Adrenal gland (tissue), 5 donors: ENCODE data around the gene RABGAP1L.

Experiments
- POLR2A ChIP-seq, 2 donors: fragments of 450-650 bp; IDR thresholded peaks; one replicate each; pipeline ENCODE4 v1.6.1; 2017; ENCODE audit warnings: antibody characterized with exemption in 2 of 2, mild to moderate bottlenecking in 2 of 2, moderate library complexity in 1 of 2
- TF ChIP-seq, protein P1 (sequence below), 6 experiments: fragments of 450-650 bp in 4 of 6; fragments of 200-600 bp in 2 of 6; sonication (generic) in 1 of 6; IDR thresholded peaks; 1 replicate in 5 of 6; 2 replicates in 1 of 6; pipeline versions ENCODE4 v1.5.1 to v1.8.0; 2016 to 2021; ENCODE audit warnings: antibody characterized with exemption in 6 of 6, mild to moderate bottlenecking in 2 of 6, moderate library complexity in 1 of 6
- donor health status: DM: no; HTN: no; CAD: no.

DNA sequence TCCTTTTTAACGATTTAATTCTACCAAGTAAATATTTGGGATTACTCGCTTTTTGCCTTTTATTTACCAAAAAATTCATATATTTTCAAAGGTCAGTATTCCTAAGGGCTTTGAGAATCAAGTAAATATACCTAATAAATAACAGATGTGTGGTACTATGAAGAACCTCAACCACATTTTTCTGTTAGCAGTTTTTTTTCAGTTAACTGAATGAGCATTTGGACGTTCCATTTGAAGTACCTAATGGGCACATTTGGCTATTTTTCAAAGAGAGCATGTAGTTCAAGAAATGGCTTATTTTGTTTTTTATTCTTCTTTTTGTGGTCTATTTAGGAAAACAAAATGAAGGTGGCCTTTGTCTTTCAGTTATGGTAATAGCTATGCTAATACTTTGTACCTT, 541.5 kb downstream of the RABGAP1L start:
- TF ChIP-seq, protein P1, sequence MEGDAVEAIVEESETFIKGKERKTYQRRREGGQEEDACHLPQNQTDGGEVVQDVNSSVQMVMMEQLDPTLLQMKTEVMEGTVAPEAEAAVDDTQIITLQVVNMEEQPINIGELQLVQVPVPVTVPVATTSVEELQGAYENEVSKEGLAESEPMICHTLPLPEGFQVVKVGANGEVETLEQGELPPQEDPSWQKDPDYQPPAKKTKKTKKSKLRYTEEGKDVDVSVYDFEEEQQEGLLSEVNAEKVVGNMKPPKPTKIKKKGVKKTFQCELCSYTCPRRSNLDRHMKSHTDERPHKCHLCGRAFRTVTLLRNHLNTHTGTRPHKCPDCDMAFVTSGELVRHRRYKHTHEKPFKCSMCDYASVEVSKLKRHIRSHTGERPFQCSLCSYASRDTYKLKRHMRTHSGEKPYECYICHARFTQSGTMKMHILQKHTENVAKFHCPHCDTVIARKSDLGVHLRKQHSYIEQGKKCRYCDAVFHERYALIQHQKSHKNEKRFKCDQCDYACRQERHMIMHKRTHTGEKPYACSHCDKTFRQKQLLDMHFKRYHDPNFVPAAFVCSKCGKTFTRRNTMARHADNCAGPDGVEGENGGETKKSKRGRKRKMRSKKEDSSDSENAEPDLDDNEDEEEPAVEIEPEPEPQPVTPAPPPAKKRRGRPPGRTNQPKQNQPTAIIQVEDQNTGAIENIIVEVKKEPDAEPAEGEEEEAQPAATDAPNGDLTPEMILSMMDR (IDR thresholded peaks at IDR 0.05) = no peak
- TF ChIP-seq POLR2A (IDR thresholded peaks at IDR 0.05) = no peak
